ENCODE results near the gene SLC49A4. TPM values are rescaled to one million over a fixed set of nuclear protein-coding genes. Genes with fewer than 3 reads are reported as not detected.

SLC49A4 gene
- polyA plus RNA-seq, 2 of the 4 experiments (the other 2 are of a cell fraction) = 11.1 to 16.2 TPM

DNA sequence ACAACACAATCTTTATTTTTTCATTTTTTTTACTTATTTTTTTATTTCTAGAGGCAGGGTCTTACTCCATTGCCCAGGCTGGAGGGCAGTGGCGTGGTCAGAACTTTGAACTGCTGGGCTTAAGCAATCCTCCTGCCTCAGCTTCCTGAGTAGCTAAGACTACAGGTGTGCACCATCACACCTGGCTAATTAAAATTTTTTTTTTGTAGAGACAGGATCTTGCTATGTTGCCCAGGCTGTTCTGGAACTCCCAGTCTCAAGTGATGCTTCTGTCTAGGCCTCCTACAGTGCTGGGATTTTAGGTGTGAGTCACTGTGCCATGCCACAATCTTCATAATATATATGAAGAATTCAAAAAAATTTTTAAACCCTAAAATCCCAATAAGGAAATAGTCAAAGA, 22.0 kb upstream of the SLC49A4 start (continued):
- TF ChIP-seq HEYL (CRISPR knock-in tag; IDR thresholded peaks at IDR 0.05) = no peak
- no peak for TF ChIP-seq RARB (CRISPR knock-in tag; IDR thresholded peaks at IDR 0.05)

DNA sequence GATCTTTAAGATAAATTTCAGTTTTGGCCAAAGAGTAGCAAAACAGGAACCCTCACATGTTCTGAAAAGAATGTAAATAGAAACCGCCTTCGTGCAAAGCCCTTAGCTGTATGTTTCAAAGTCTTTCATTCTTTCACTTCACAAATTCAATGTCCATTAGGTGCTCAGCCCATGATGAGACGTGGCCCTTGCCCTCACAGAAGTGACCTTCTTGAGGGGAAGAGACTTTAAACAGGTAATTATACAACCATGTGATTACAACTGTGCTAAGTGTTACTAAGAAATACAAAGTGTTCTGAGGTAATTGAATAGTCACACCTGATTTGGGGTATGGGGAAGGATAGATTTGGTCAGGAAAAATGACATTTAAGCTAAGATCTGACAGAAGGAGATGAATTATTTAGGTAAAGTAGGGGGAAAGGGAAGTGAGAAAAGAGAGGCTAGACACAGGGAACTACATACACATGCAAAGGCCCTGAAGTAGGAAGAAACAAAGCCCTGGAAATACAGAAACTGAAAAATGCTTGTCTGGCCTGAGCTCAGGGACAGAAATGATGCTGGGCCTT, 20.8 kb upstream of the SLC49A4 start:
- DNase-seq (ENCODE audit: low read depth in 1 of 2, low spot score in 1 of 2) (no peak), FAIRE-seq (no peak), ATAC-seq (no peak)
- no peaks in the 10 kb centered on the region for H3K9me3 ChIP-seq
- WGBS (ENCODE audit: missing lambda C conversion rate) = 89% methylated on average over 3 of the region's 3 CpGs
- ChIA-PET CTCF (interaction anchor here (1.3 to 2.1 kb wide), 2 partner anchors 10 to 19 kb away, joined by 3 to 8 read pairs; no protein-coding TSS in a partner anchor), POLR2A (no interaction called here)
- no peak overlapping the region for H3K4me2 ChIP-seq
- no peak overlapping the region for H3K4me3 ChIP-seq
- H3K27ac ChIP-seq = no peak overlapping the region
- TF ChIP-seq, protein P1, sequence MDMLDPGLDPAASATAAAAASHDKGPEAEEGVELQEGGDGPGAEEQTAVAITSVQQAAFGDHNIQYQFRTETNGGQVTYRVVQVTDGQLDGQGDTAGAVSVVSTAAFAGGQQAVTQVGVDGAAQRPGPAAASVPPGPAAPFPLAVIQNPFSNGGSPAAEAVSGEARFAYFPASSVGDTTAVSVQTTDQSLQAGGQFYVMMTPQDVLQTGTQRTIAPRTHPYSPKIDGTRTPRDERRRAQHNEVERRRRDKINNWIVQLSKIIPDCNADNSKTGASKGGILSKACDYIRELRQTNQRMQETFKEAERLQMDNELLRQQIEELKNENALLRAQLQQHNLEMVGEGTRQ (IDR thresholded peaks at IDR 0.05) = no peak
- no peak for TF ChIP-seq RARB (CRISPR knock-in tag; IDR thresholded peaks at IDR 0.05)
- TF ChIP-seq JUNB (IDR thresholded peaks at IDR 0.05) = no peak
- TF ChIP-seq CHD4 (IDR thresholded peaks at IDR 0.05; ENCODE audit: borderline replicate concordance) = no peak
- TF ChIP-seq, protein P2, sequence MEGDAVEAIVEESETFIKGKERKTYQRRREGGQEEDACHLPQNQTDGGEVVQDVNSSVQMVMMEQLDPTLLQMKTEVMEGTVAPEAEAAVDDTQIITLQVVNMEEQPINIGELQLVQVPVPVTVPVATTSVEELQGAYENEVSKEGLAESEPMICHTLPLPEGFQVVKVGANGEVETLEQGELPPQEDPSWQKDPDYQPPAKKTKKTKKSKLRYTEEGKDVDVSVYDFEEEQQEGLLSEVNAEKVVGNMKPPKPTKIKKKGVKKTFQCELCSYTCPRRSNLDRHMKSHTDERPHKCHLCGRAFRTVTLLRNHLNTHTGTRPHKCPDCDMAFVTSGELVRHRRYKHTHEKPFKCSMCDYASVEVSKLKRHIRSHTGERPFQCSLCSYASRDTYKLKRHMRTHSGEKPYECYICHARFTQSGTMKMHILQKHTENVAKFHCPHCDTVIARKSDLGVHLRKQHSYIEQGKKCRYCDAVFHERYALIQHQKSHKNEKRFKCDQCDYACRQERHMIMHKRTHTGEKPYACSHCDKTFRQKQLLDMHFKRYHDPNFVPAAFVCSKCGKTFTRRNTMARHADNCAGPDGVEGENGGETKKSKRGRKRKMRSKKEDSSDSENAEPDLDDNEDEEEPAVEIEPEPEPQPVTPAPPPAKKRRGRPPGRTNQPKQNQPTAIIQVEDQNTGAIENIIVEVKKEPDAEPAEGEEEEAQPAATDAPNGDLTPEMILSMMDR (IDR thresholded peaks at IDR 0.05) = no peak
- TF ChIP-seq PHF8 (IDR thresholded peaks at IDR 0.05; ENCODE audit: borderline replicate concordance, low read depth) = no peak
- no peak for TF ChIP-seq RAD21 (conservative IDR thresholded peaks at IDR 0.05 in 1 of 2, IDR thresholded peaks at IDR 0.05 in 1 of 2)
- TF ChIP-seq ZNF302 (CRISPR knock-in tag; IDR thresholded peaks at IDR 0.05) = no peak
- no peak for TF ChIP-seq CBX2 (IDR thresholded peaks at IDR 0.05; ENCODE audit: borderline replicate concordance, low read depth)
- no peak for TF ChIP-seq MAFK (IDR thresholded peaks at IDR 0.05; ENCODE audit: partially characterized antibody)
- TF ChIP-seq, protein P3, sequence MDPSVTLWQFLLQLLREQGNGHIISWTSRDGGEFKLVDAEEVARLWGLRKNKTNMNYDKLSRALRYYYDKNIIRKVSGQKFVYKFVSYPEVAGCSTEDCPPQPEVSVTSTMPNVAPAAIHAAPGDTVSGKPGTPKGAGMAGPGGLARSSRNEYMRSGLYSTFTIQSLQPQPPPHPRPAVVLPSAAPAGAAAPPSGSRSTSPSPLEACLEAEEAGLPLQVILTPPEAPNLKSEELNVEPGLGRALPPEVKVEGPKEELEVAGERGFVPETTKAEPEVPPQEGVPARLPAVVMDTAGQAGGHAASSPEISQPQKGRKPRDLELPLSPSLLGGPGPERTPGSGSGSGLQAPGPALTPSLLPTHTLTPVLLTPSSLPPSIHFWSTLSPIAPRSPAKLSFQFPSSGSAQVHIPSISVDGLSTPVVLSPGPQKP (IDR thresholded peaks at IDR 0.05; ENCODE audit: low read depth, low read length) = no peak
- no peak for TF ChIP-seq EHF (CRISPR knock-in tag; IDR thresholded peaks at IDR 0.05)
- TF ChIP-seq ESRRA (IDR thresholded peaks at IDR 0.05; ENCODE audit: borderline replicate concordance, low read length) = no peak
- no peak for TF ChIP-seq CBX8 (IDR thresholded peaks at IDR 0.05)
- TF ChIP-seq GATA3 (IDR thresholded peaks at IDR 0.05; ENCODE audit: borderline replicate concordance) = no peak
- no peak for TF ChIP-seq FOSB (CRISPR knock-in tag; IDR thresholded peaks at IDR 0.05)
- 0 out of 3 replicates have a peak, but pooled peaks cover 3% of the 10 kb centered on the region for H3K4me1 ChIP-seq

DNA sequence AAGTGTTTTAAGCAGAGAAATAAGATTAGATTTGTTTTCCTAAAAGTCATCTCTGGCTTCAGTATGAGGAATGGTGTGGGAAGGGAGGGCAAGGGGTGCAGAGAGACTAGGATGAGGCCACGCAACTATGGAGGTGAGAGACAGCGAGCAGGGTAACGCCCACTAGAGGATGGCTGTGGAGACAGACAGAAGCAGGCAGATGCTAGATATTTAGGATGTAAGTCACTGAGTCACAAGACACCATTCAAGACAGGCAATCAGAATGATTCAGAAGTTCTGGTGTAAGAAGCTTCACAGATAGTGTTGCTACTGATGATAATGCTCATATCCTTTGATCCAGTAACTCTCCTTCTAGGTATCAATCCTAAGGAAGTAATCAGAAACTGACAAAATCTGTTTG, 20.3 kb upstream of the SLC49A4 start:
- H3K4me1 ChIP-seq = 0 out of 3 replicates have a peak, but pooled peaks cover 3% of the 10 kb centered on the region
- H3K9me3 ChIP-seq = no peaks in the 10 kb centered on the region
- CTCF ChIA-PET = interaction anchor here (2.1 kb wide), 1 partner anchor 20 kb away, joined by 8 read pairs; no protein-coding TSS in a partner anchor
- FAIRE-seq = no peak
- no peak overlapping the region for H3K4me3 ChIP-seq
- H3K27ac ChIP-seq = no peak overlapping the region
- H3K4me2 ChIP-seq = no peak overlapping the region
- peak; percentile 50 to 51; a peak in 3 of 6 replicates for ATAC-seq
- POLR2A ChIA-PET = no interaction called here
- TF ChIP-seq MYC (IDR thresholded peaks at IDR 0.05; ENCODE audit: borderline replicate concordance, low read length) = no peak
- TF ChIP-seq SREBF2 (IDR thresholded peaks at IDR 0.05) = no peak
- TF ChIP-seq HOXA7 (CRISPR knock-in tag; IDR thresholded peaks at IDR 0.05) = no peak
- no peak for TF ChIP-seq JUN (IDR thresholded peaks at IDR 0.05)
- WGBS (ENCODE audit: missing lambda C conversion rate) = 87% methylated on average over 3 of the region's 3 CpGs
- DNase-seq (ENCODE audit: low read depth in 1 of 2, low spot score in 1 of 2) = peak in 1 of 2 experiments; percentile 24

All from A549 (cell line).